HG03571 (cell line): ENCODE data around the gene TESK2.
"Not testable (repeated sequence)": the region's sequence is repeated elsewhere in the genome, so short reads cannot be mapped to it uniquely, and the experiment has no call there.

Experiments
- ATAC-seq: cut with Tn5 transposase; IDR thresholded peaks from one replicate; pipeline ENCODE4 v1.9.1; 2021; ENCODE audit not compliant: unreplicated experiment

The TESK2 gene

DNA sequence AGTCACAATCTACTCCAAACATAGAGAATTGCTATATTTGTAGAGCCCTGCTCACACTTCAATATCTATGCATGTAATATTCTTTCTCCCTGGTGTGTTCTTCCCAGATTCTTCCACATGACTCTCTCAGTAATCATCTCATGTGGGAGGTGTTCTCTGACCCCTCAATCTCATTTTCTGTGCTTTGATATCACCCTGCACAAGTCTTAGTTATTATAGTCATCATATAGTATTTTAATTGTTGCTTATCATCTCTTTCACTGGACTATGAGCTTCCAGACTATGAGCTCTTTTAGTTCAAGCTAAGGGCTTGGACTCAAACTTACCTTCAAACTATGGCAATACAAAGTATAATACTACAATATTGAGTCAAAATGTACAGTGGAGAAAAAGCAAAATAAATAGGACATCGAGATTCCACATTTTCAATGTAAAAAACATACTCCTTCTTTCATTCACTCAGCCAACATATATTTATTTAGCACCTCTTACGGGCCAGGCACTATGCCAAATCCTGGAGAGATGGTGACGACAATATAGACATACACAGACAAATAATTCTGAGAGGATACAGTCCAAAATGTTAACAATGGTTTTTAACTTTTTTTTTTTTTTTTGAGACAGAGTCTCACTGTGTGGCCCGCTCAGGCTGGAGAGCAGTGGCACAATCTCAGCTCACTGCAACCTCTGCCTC lies 12.7 kb downstream of the TESK2 start:
- no peak for ATAC-seq

DNA sequence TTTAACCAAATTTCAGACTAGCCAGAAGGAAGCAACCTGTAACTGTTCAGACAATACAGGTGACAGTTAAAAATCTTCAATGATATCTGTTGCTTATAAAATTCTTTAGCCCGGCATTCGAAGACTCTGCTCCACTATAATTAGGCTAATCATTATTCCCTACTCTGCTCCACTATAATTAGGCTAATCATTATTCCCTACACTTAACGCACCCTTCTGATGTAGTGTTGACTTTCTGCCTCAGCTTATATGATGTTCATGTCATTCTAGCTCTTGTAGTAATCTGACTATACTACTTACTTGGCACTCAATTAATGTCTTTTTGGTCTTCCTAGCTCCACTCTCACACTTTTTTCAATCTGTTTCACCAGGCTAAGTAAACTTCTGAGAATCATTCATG lies 13.3 kb downstream of the TESK2 start:
- ATAC-seq: no peak

DNA sequence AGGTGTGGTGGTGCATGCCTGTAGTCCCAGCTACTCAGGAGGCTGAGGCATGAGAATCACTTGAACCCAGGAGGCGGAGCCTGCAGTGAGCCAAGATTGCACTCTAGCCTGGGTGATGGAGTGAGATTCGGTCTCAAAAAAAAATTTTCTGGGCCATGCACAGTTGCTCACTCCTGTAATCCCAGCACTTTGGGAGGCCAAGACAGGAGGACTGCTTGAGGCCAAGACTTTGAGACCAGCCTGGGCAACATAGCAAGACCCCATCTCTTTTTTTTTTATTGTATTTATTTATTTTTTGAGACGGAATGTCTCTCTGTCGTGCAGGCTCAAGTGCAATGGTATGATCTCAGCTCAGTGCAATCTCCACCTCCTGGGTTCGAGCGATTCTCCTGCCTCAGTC lies 16.8 kb downstream of the TESK2 start:
- not testable (repeated sequence) for ATAC-seq

DNA sequence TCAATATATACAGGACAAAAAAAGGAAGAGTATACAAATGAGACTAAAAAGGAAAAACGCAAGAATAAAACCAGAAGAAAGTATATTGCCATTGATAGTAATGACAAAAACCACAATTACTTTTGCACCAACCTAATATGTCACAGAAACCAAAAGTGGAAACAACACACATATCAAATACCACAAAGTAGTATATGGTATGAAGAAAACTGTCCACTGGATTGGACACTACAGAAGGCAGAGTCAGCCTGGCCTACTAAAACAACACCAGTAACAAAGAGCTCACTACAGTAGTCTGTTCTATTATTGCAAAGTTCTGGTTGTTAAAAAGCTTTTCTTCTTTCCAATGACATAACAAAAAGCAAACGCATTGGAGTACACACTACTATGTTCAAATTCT lies 17.7 kb downstream of the TESK2 start:
- ATAC-seq: no peak

DNA sequence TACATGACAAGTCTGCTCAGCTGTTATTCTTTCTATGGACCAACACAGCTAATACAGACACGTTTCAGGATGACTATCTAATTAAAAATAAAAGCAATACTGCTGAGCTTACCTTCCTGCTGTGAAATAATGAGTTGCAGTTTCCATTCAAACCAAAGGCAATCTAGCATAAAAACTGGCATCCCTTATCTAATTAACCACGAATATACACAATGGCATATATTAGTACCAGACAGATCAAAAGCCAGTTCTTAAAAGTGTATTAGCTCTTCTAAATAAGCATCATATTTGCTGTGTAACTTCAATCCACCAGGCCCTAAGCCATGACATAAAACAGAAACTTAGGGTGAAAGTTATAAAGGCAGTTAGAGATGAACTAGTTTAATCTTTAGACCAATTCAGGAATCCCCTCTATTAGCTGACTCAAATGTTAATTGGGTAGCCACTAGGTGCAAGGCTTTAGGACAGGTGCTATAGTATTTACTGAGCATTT lies 20.6 kb downstream of the TESK2 start:
- no peak for ATAC-seq

DNA sequence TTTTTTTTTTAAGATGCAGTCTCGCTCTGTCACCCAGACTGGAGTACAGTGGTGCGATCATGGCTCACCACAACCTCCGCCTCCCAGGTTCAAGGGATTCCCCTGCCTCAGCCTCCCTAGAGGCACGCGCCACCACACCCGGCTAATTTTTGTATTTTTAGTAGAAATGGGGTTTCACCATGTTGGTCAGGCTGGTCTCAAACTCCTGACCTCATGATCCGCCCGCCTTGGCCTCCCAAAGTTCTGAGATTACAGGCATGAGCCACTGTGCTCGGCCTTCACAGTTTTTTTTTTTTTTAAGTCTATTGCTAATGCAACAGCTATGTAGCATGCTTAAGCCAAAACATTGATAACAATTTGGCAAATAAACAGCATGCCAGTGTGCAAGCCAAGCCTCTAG lies 23.6 kb downstream of the TESK2 start:
- not testable (repeated sequence) for ATAC-seq

DNA sequence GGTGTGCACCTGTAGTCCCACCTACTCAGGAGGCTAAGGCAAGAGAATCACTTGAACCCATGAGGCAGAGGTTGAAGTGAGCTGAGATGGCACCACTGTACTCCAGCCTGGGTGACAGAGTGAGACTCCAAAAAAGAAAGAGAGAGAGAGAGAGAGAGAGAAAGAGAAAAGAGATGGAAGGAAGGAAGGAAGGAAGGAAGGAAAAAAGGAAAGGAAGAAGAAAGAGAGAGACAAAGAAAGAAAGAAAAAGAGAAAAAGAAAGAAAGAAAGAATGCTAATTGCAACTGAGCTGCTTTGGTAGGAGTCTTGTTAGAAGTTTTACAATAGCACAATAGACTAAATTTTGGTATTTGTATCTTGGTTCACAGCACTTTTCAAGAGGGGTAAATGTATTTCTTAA lies 25.7 kb downstream of the TESK2 start:
- ATAC-seq: no peak

DNA sequence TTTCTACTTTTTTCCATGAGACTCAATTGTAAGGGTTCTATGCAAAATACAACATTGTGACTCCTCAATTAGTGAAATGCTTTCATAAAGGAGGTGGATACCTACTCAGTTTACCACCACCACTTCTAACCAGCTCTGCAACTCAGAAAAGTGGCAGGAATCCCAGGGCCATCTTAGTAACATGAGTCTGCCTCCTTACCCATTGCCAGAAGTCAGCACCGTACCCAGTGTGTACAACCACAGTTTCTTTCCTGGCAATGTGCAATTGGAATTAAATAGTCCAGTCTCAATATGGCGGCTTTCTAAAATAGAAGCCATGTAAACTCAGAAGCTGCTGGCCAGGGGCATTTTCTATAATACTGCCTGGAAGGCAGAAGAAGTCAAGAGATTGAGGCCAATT lies 32.1 kb downstream of the TESK2 start:
- ATAC-seq: no peak

DNA sequence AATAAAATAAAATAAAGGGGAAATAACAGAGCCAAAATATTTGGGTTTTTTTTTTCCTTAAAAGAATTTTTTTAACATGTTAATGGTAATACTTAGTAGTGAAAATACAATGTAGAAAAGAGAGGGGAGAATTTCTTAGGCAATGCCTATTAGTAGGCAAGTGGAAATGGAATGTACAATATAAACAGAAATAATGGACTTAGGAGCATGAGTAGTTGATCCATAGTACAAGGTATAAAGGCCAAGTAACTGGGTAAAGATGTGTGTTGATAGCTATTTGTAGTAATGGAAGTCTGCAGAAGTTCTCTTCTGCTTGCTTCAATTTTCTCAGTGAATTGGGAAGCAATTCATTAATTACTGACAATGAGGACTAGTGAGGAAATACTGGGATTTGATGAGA lies 34.4 kb downstream of the TESK2 start:
- no peak for ATAC-seq

DNA sequence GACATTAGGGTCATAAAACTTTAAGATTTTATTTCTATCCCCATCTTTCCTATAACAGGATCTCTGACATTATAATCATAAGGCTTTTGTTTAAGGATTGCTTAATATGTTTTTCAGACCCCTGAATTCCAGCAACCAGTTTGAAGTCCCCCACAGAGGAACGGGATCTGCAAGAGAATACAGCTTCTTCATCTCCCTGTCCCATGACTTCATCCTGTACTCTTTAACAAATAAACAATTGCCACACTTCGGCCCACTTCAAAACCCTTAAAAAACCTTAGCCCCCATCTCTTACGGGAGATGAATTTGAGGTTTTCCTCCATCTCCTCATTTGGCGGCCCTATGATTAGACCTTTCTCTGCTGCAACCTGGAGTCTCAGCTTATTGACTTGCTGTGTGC lies 35.8 kb downstream of the TESK2 start:
- ATAC-seq: no peak

DNA sequence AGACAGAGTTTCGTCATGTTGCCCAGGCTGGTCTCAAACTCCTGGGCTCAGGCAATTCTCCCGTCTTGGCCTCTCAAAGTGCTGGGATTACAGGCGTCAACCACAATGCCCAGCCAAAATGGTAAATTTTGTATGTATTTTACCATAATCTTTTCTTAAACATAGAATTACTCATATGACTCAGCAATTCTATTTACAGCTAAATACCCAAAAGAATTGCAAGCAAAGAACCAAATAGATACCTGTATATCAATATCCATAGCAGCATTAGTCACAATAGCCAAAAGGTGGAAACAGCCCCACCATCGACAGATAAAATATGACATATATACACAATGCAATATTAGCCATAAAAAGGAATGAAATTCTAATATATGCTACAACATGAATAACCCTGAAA lies 36.5 kb downstream of the TESK2 start:
- no peak for ATAC-seq

DNA sequence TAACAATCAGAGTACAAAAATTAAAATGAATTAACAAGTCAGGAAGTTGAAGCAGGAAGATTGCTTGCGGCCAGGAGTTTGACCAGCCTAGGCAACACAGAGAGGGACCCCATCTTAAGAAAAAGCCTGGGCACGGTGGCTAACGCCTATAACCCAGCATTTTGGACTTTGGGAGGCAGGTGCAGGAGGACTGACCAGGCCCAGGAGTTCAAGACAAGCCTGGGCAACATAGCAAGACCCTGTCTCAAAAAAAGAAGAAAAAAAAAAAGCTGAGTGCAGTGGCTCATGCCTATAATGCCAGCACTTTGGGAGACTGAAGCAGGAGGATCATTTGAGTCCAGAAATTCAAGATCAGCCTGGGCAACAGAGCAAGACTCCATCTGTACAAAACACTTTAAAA lies 38.5 kb downstream of the TESK2 start:
- ATAC-seq: no peak

DNA sequence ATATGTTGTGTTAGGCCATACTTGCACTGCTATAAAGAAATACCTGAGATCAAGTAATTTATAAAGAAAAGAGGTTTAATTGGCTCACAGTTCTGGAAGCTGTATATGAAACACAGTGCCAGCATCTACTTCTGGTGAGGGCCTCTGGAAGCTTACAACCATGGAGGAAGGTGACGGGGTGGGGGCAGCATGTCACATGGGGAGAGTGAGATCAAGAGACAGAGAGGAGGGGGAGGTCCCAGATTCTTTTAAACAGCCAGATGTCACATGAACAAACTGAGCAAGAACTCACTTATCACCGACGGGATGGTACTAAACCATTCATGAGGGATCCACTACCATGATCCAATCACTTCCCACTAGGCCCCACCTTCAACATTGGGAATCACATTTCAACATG lies 42.6 kb downstream of the TESK2 start:
- no peak for ATAC-seq

DNA sequence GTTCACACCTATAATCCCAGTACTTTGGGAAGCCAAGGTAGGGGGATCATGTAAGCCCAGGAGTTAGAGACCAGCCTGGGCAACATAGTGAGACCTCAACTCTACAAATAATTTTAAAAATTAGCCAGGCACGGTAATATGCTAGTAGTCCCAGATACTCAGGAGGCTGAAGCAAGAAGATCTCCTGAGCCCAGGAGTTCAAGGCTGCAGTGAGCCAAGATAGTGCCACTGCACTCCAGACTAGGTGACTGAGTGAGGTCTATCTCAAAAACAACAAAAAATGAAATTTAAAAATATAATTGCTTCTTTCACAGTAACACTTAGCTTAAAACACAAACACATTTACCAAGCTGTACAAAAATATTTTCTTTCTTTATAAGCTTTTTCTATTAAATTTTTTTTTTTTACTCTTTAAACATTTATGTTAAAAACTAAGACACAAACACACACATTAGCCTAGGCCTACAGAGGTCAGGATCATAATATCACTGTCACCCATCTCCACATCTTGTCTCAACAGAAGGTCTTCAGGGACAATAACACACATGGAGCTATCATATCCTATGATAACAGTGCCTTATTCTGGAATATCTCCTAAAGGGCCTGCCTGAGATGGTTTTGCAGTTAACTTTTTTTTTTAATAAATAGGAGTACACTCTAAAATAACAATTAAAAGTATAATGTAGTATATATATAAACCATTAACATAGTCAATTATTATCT lies 43.9 kb downstream of the TESK2 start:
- ATAC-seq: no peak

DNA sequence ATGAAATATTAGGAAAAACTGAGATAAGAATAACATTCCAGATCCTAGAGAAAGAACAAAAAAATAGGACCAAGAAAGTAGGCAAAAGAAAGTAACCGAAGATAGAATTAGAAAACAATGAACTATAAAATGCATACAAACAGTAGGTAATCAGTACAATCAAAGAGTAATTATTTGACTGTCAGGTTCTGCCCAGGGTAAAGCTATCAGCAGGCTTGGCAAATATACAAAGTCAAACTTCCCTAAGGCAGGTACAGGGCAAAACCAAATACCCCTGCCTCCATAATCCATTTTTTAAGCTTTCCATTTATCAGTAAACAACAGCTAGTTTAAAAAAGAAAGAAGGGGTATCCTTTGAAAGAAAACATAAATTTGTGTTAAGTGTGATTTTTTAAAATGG lies 44.4 kb downstream of the TESK2 start:
- no peak for ATAC-seq

DNA sequence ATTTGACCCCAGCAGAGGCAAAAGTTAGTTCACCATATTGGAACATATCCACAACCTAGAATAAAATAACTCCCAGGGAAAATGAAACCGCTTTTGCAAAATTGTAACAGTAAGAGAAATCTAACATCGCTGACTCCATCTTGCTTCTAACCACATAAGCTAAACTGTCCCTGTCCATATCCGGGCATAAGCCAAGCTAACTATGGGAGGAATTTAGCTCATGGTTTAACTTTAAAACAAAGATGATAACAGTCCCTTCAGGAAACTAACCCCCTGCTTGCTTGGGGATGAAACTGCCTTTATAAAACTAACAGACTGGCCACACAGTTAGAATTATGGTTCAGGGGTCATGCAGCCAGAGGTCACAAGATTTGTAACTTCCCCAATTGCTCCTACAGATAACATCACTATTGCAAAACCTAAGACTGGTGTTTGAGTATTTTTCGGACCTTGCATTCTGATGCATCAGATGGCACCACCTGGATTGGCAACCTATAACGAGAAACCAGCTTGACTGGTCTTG lies 46.3 kb downstream of the TESK2 start:
- ATAC-seq: no peak

DNA sequence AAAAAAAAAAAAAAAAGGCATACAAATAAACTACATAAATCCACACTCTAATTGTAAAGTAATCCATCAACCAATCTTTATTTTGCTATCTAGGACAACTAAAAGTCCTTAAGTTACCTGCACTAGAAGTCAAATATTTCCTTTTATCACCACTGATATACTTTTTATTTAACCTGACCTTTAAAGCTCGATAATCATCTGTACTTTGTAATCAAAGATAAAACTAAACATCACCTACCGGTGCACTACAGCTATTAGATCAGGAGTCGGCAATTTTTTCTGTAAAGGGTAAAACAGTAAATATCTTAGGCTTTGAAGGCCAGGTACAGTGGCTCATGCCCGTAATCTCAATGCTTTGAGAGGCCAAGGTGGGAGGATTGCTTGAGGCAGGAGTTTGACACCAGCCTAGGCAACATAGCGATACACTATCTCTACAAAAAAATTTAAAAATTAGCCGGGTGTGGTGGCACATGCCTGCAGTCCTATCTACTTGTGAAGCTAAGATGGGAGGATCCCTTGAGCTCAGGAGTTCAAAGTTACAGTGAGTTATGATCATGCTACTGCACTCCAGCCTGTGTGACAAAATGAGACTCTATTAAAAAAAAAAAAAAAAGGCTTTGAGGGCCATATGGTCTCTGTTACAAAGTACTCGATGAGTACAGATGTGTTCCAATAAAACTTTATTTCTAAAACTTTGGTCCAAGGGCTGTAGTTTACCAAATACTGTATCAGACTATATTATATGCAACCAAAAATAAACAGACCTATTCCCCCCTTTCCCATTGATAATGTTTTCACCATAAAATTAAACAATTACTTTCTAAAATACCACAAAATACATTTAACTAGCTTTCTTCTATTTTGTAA lies 47.1 kb downstream of the TESK2 start:
- ATAC-seq: no peak

DNA sequence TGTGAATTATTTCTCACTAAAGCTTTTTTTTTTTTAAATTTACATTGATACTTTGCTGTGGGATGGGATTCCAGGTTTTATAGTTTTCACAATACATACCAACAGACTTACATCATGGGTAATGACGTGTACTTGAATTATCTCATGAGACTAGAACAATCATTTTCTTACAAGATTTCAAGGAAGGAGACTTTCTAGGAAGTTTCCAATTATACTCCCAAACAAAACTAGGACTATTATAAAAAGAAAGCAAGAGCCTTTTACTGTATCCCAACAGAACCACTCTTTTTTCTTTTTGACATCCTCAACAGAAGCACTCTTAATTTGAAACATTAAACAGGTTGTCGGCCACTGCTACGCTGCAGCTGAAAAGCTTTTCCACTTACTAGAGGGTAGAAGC lies 48.7 kb downstream of the TESK2 start:
- ATAC-seq: no peak

DNA sequence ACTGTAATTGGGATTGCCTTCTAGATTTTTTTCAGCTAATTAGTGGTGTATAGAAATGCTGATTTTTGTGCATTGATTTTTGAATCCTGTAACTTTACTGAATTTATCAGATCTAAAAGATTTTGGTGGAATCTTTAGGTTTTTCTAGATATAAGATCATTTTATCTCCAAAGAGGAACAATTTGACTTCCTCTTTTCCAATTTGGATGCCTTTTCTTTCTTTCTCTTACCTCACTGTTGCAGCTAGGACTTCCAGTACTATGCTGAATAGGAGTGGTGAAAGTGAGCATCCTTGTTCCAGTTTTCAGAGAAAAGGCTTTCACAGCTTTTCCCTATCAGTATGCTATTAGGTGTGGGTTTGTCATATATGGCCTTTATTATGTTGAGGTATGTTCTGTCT lies 53.6 kb downstream of the TESK2 start:
- ATAC-seq: no peak

DNA sequence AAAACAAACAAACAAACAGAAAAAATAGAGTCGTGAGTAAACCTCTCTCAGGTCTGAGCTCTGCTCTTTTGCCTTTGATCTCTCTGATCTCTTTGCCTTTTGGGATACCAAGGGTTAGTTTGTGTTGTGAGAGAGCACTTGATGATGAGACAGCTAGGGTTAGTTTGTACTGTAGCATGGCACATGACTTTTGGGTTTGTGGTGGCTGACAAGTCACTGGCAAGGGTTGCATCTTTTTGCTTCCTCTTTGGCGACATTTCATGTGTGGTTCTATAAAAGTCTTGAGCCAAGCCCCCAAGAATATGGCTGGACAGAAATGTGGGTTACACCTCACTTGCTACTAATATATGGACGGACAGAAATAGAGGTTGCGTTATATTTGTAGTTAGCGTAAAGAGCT lies 60.5 kb downstream of the TESK2 start:
- ATAC-seq: no peak

DNA sequence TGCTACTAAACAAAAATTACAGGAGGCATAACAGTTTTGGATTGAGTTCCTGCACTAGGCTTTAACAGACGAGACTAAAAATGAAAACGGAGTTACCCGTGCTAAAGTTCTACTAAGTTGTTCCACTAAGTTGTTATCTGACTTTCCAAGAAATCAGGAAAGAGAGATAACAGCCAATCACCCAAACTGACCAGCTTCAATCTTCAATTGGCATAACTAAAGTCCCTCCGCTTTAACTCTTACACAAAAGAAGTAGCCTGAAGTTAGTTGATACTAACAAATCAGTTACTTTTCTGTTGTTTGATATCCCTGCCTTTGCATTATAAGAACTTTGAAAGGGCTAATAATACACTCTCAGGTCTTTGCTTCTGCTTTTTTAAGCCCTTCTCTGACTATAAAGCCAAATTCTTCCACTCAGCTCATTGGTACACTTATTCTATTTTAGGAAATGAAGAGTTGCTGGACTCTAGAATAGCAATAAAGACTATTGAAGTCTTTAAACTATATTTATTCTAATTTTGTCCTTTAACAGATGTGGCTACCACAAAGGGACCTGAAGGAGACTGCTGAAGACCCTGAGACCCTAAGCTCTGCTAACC lies 61.3 kb downstream of the TESK2 start:
- ATAC-seq: no peak
